KMS-11 (cell line): ENCODE measurements around the gene ZNHIT6.

ENCODE experiments used
- H2AFZ ChIP-seq: fragments of 200-600 bp; sonication (generic); 2 replicates; pipeline ENCODE4 v1.6.1; 2016; ENCODE audit warnings: antibody characterized with exemption, mixed run types, low read depth
- H3K27ac ChIP-seq: fragments of 200-600 bp; sonication (generic); 2 replicates; pipeline ENCODE4 v1.6.1; 2016; ENCODE audit warnings: mild to moderate bottlenecking, mixed run types
- H3K27me3 ChIP-seq: fragments of 200-600 bp; sonication (generic); 2 replicates; pipeline ENCODE4 v1.6.1; 2017; ENCODE audit warnings: mild to moderate bottlenecking, low read depth, mixed run types, moderate library complexity; ENCODE audit not compliant: insufficient read depth
- H3K36me3 ChIP-seq: fragments of 200-600 bp; sonication (generic); 2 replicates; pipeline ENCODE4 v1.6.1; 2017; ENCODE audit warnings: mild to moderate bottlenecking, mixed run types; ENCODE audit not compliant: insufficient read depth
- H3K4me1 ChIP-seq: fragments of 200-600 bp; sonication (generic); 2 replicates; pipeline ENCODE4 v1.6.1; 2016; ENCODE audit warnings: mild to moderate bottlenecking, low read depth, mixed run types; ENCODE audit not compliant: poor library complexity, severe bottlenecking
- H3K4me2 ChIP-seq: fragments of 200-600 bp; sonication (generic); 2 replicates; pipeline ENCODE4 v1.7.0; 2016; ENCODE audit warnings: mild to moderate bottlenecking, mixed run types
- H3K4me3 ChIP-seq: fragments of 200-600 bp; sonication (generic); IDR thresholded peaks from 2 replicates; pipeline ENCODE4 v1.6.1; 2017; ENCODE audit warnings: low read depth, low read length, mixed read lengths; ENCODE audit not compliant: insufficient read depth
- H3K79me2 ChIP-seq: fragments of 200-600 bp; sonication (generic); 2 replicates; pipeline ENCODE4 v1.6.1; 2016; ENCODE audit warnings: low read depth, mixed run types; ENCODE audit not compliant: insufficient read depth
- H3K9ac ChIP-seq: fragments of 200-600 bp; sonication (generic); 2 replicates; pipeline ENCODE4 v1.6.1; 2016; ENCODE audit warnings: mild to moderate bottlenecking, mixed run types
- H4K20me1 ChIP-seq: fragments of 200-600 bp; sonication (generic); 2 replicates; pipeline ENCODE4 v1.6.1; 2016; ENCODE audit warnings: mild to moderate bottlenecking, mixed run types; ENCODE audit not compliant: insufficient read depth
- TF ChIP-seq, protein P1 (sequence below): fragments of 200-600 bp; sonication (generic); conservative IDR thresholded peaks from 2 replicates; pipeline ENCODE4 v1.6.1; 2017; ENCODE audit warnings: low read depth, mild to moderate bottlenecking, antibody characterized with exemption, low read length, moderate library complexity, mixed read lengths

The ZNHIT6 gene

DNA sequence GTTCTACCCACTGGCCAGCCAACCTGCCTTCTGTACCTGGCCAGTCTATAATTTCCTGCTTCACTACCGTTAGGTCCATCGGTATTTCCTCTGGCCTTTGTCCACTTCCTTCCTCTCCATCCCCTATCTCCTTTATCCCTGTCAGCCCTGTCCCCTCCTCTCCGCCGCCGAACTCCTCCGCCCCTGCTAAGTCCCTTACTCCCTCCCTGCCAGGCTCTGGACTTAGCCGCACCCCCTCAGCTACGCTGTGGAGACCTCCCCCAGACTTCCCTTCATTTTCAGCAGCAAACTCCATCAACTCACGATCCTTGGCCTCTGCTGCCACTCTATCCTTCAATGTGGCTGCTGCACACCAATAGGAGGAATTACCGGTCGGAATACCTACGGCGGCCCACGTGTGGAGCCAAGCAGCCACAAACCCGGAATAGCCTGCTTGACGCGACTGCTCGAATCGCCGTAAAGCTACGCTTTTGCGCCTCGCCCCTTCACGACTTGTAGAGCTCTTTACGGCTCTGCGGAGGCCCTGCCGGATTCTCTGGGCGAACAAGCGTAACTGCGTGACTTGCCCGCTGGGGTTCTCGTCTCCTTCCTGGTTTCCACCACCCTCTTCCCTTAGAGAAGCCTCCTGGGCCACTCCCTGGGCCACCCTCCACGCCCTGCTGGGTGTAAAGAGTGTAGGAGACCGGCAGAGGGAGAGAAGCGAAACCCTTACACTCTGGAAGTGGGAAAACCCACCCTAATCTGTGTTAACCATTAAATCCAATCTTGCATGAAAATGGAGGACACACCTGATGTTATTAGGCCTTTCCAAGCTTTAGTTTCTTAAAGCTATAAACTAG lies at the start of gene ZNHIT6:
ZNHIT6 (minus strand) TSS at position 444 of the 839 bp plus-strand sequence; CDS start at position 295, 149 bp downstream.
- TF ChIP-seq, protein P1, sequence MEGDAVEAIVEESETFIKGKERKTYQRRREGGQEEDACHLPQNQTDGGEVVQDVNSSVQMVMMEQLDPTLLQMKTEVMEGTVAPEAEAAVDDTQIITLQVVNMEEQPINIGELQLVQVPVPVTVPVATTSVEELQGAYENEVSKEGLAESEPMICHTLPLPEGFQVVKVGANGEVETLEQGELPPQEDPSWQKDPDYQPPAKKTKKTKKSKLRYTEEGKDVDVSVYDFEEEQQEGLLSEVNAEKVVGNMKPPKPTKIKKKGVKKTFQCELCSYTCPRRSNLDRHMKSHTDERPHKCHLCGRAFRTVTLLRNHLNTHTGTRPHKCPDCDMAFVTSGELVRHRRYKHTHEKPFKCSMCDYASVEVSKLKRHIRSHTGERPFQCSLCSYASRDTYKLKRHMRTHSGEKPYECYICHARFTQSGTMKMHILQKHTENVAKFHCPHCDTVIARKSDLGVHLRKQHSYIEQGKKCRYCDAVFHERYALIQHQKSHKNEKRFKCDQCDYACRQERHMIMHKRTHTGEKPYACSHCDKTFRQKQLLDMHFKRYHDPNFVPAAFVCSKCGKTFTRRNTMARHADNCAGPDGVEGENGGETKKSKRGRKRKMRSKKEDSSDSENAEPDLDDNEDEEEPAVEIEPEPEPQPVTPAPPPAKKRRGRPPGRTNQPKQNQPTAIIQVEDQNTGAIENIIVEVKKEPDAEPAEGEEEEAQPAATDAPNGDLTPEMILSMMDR: peak; percentile 47; the same call in 1 of the 2 replicates
- Histone ChIP-seq H3K4me3 (peak within 1 kb of the TSS; percentile 66), H3K4me2 (peak within 1 kb of the TSS; percentile 78), H3K79me2 (peaks cover 18% of the 10 kb centered on the region), H2AFZ (peak within 1 kb of the TSS; percentile 81), H3K4me1 (peaks cover 24% of the 10 kb centered on the region), H3K9ac (peak within 1 kb of the TSS; percentile 68; the same call in 1 of the 2 replicates), H3K27me3 (no peaks in the 10 kb centered on the region), H4K20me1 (no peaks in the 10 kb centered on the region), H3K27ac (peak within 1 kb of the TSS; percentile 68), H3K36me3 (no peaks in the 10 kb centered on the region)

- TF ChIP-seq, protein P1: no peak
- no peak overlapping the region for H3K4me2 ChIP-seq
- H3K36me3 ChIP-seq: no peaks in the 10 kb centered on the region
- H3K9ac ChIP-seq: no peak overlapping the region
- peaks cover 10% of the 10 kb centered on the region for H3K4me1 ChIP-seq
- no peak overlapping the region for H2AFZ ChIP-seq
- no peaks in the 10 kb centered on the region for H3K27me3 ChIP-seq
- H3K4me3 ChIP-seq: no peak overlapping the region
- H3K27ac ChIP-seq: no peak overlapping the region
- no peaks in the 10 kb centered on the region for H4K20me1 ChIP-seq
- H3K79me2 ChIP-seq: no peaks in the 10 kb centered on the region
These were observed 48.6 kb upstream of the ZNHIT6 start for GRCh38 chr1:85756864-85757263.

DNA sequence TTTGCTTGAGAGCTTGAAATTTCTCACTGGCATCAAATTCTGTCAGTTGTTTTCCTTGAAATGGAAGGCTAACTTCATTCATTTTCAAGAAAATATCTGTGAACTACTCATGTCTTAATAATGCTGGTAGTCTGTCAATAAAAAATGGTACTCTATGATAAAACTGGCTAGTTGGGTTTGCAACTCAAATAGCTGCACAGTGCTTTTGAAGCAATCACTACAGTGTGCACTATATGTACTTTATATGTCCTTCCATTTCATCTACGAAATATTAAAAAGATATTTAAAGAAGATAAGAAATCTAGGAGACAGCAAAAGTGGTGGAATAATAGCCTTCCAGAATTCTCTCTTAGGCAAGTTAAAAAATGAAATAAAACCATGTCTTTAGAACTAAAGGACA lies 39.9 kb upstream of the ZNHIT6 start:
- no peak overlapping the region for H2AFZ ChIP-seq
- no peaks in the 10 kb centered on the region for H4K20me1 ChIP-seq
- no peaks in the 10 kb centered on the region for H3K4me1 ChIP-seq
- H3K9ac ChIP-seq: no peak overlapping the region
- H3K36me3 ChIP-seq: no peaks in the 10 kb centered on the region
- no peak overlapping the region for H3K4me2 ChIP-seq
- no peak overlapping the region for H3K4me3 ChIP-seq
- no peaks in the 10 kb centered on the region for H3K27me3 ChIP-seq
- H3K79me2 ChIP-seq: no peaks in the 10 kb centered on the region
- TF ChIP-seq, protein P1: no peak
- H3K27ac ChIP-seq: no peak overlapping the region

- Histone ChIP-seq H3K27me3 (no peaks in the 10 kb centered on the region), H3K36me3 (no peaks in the 10 kb centered on the region), H3K79me2 (no peaks in the 10 kb centered on the region), H3K4me3 (no peak overlapping the region), H3K4me2 (no peak overlapping the region), H2AFZ (no peak overlapping the region), H3K4me1 (no peaks in the 10 kb centered on the region), H3K9ac (no peak overlapping the region), H3K27ac (no peak overlapping the region), H4K20me1 (no peaks in the 10 kb centered on the region)
- TF ChIP-seq, protein P1: no peak
These were observed 38.5 kb upstream of the ZNHIT6 start for GRCh38 chr1:85746777-85747176.
